Activated gamma-delta T cell treated with anti-CD3 and anti-CD28 coated beads, Interleukin-2, amount 50 U/mL, for 16 hours (primary cell): ENCODE data around the gene PCCA.
"Not testable (repeated sequence)": the region's sequence is repeated elsewhere in the genome, so short reads cannot be mapped to it uniquely, and the experiment has no call there.

Experiments used
- DNase-seq: peaks from one replicate; pipeline ENCODE4 v3.0.0-alpha.2; 2020; ENCODE audit warnings: low read depth

Gene PCCA

GRCh38 chr13:100512422-100512821, 423.5 kb downstream of the PCCA start:
- DNase-seq = no peak

- no peak for DNase-seq
Observed at GRCh38 chr13:100513171-100513570, 424.3 kb downstream of the PCCA start.

GRCh38 chr13:100513987-100514670, 425.2 kb downstream of the PCCA start:
- no peak for DNase-seq

GRCh38 chr13:100514788-100515409, 426.0 kb downstream of the PCCA start:
- DNase-seq = peak; percentile 52

GRCh38 chr13:100515410-100515800, 426.5 kb downstream of the PCCA start:
- DNase-seq = no peak

GRCh38 chr13:100517135-100517534, 428.2 kb downstream of the PCCA start:
- DNase-seq = no peak

- no peak for DNase-seq
Observed at GRCh38 chr13:100517728-100518127, 428.8 kb downstream of the PCCA start.

GRCh38 chr13:100518394-100519062, 429.6 kb downstream of the PCCA start:
- DNase-seq = no peak

- no peak for DNase-seq
Observed at GRCh38 chr13:100519626-100520025, 430.7 kb downstream of the PCCA start.

- DNase-seq = no peak
Observed at GRCh38 chr13:100520936-100521850, 432.3 kb downstream of the PCCA start.

- DNase-seq = no peak
Observed at GRCh38 chr13:100521851-100522617, 433.1 kb downstream of the PCCA start.

GRCh38 chr13:100522618-100523309, 433.9 kb downstream of the PCCA start:
- DNase-seq = no peak

- no peak for DNase-seq
Observed at GRCh38 chr13:100523411-100523810, 434.5 kb downstream of the PCCA start.

GRCh38 chr13:100523981-100524386, 435.1 kb downstream of the PCCA start:
- DNase-seq = no peak

GRCh38 chr13:100524688-100525087, 435.8 kb downstream of the PCCA start:
- DNase-seq = not testable (repeated sequence)

GRCh38 chr13:100525453-100526317, 436.8 kb downstream of the PCCA start:
- no peak for DNase-seq

GRCh38 chr13:100526318-100527000, 437.6 kb downstream of the PCCA start:
- DNase-seq = no peak

- DNase-seq = no peak
Observed at GRCh38 chr13:100527644-100528043, 438.8 kb downstream of the PCCA start.

- DNase-seq = no peak
Observed at GRCh38 chr13:100528353-100528752, 439.5 kb downstream of the PCCA start.
